ENCODE measurements around the gene POFUT2. TPM values are rescaled to one million over a fixed set of nuclear protein-coding genes. Genes with fewer than 3 reads are reported as not detected.
A peak's percentile ranks its signal among the peaks of the same experiment; 100 is the strongest.

Gene POFUT2
- total and polyA plus RNA-seq, 12 donors, result 13.1 to 68.9 (median 32.9) TPM

DNA sequence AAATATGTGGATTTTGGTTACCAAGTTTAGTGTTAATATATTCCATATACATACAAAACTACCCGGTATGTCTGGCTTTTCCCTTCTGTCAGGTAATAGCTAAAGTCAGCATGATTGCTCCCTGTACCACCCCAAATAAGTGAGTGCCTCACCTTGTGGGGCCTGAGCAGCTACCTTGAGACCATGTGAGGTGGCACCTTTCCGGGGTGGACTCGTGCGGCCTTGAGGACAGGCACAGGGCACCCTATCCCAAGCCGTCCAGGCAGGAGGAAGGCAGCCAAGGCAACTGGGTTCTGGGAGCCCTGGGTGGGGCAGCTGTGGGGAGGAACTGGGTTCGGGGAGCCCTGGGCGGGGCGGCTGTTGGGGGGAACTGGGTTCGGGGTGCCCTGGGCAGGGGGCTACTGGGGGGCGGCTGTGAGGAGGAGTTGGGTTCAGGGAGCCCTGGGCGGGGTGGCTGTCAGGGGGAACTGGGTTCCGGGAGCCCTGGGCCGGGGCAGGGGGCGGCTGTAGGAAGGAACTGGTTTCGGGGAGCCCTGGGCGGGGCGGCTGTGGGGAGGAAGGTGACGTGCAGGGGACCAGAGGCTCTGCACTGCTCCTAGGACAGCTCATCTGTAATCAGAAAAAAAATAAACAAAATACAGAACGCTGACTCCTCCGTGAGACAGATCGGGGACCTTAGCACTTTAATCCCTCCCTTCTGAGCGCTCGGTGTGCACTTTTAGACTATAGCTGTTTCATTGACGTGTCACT is 63.3 kb downstream of the POFUT2 start:
- no peak overlapping the region for H3K27ac ChIP-seq
- 85 to 88% (median 87%) methylated on average over 16 to 24 of the region's 24 CpGs for WGBS, 4 donors

DNA sequence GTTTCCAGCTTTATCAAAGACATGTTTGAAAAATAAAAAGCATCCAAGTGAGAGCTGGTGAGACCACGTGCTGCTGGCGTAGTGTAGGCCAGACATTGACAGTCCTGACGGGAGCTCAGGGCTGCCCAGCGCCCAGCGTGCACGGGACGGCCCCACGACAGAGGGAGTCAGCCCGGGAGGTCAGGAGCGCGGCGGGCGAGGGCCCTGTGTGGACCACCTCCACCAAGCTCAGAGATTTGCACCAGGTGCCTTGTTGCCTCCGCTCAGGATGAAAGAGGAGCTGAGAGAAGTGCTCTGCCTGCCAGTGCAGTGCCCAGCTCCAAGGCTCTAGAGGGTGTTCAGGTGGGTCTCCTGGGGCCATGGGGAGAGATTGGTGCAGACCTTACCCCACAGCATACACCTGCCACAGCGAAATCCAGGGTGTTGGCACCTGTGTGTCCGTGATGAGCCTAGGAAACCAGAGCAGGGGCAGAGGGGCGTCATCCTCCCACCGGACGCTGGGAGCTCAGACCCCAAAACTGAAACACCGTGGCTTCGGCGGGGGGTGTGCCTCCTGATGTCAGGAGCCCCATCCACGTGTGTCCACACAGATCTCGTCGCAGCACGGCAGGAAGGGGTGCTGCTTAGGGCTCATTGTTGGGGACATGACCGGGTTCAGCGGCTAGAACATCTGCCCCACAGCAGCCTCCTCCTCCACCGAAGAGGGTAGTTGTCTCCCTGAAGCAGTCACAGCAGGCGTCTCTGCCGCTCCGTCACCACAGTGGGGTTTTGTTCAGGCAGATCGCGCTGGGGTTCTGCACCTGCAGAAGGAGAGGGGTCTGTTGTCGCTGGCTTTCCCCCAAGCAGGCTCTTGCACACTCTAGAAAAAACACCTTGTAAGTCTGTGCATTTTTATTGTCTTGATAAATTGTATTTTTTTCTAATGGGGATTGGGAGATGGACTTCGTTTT is 64.2 kb downstream of the POFUT2 start:
- 91 to 95% (median 94%) methylated on average over 28 to 36 of the region's 36 CpGs for WGBS, 4 donors
- no peaks in the 10 kb centered on the region for H3K9me3 ChIP-seq (replicated peaks in 1 of 3)
- intact Hi-C loops (cut with DNase I), result no loop called here
- DNase-seq, result no peak
- H3K4me1 ChIP-seq (replicated peaks in 1 of 2), result no peaks in the 10 kb centered on the region
- H3K4me3 ChIP-seq, result no peak overlapping the region
- H3K27ac ChIP-seq, result no peak overlapping the region
- peaks cover 0 to 19% of the 10 kb centered on the region in 2 donors for H3K36me3 ChIP-seq (replicated peaks in 1 of 2)
- no peaks in the 10 kb centered on the region for H3K27me3 ChIP-seq
- no peak for TF ChIP-seq POLR2A (IDR thresholded peaks at IDR 0.05)
- TF ChIP-seq, protein P1, sequence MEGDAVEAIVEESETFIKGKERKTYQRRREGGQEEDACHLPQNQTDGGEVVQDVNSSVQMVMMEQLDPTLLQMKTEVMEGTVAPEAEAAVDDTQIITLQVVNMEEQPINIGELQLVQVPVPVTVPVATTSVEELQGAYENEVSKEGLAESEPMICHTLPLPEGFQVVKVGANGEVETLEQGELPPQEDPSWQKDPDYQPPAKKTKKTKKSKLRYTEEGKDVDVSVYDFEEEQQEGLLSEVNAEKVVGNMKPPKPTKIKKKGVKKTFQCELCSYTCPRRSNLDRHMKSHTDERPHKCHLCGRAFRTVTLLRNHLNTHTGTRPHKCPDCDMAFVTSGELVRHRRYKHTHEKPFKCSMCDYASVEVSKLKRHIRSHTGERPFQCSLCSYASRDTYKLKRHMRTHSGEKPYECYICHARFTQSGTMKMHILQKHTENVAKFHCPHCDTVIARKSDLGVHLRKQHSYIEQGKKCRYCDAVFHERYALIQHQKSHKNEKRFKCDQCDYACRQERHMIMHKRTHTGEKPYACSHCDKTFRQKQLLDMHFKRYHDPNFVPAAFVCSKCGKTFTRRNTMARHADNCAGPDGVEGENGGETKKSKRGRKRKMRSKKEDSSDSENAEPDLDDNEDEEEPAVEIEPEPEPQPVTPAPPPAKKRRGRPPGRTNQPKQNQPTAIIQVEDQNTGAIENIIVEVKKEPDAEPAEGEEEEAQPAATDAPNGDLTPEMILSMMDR (IDR thresholded peaks at IDR 0.05), result no peak

More for the DNA sequence above, 63.3 kb downstream of the POFUT2 start:
- peak in 1 of 7 donors; percentile 29 for DNase-seq
- H3K4me1 ChIP-seq (replicated peaks in 1 of 2), result no peaks in the 10 kb centered on the region
- intact Hi-C loops (cut with DNase I), result no loop called here
- peaks cover 0 to 19% of the 10 kb centered on the region in 2 donors for H3K36me3 ChIP-seq (replicated peaks in 1 of 2)
- no peaks in the 10 kb centered on the region for H3K9me3 ChIP-seq (replicated peaks in 1 of 3)
- no peaks in the 10 kb centered on the region for H3K27me3 ChIP-seq
- TF ChIP-seq, protein P1 (IDR thresholded peaks at IDR 0.05), result no peak
- no peak for TF ChIP-seq POLR2A (IDR thresholded peaks at IDR 0.05)
- H3K4me3 ChIP-seq, result no peak overlapping the region

- no peak overlapping the region for H3K27ac ChIP-seq
- 88 to 97% (median 95%) methylated on average over 6 to 15 of the region's 15 CpGs for WGBS, 4 donors
- intact Hi-C loops (cut with DNase I), result no loop called here
- TF ChIP-seq POLR2A (IDR thresholded peaks at IDR 0.05), result no peak
- TF ChIP-seq, protein P1 (IDR thresholded peaks at IDR 0.05), result no peak
- H3K36me3 ChIP-seq (replicated peaks in 1 of 2), result peaks cover 0 to 19% of the 10 kb centered on the region in 2 donors
- H3K9me3 ChIP-seq (replicated peaks in 1 of 3), result peaks cover 0 to 7% (median 0%) of the 10 kb centered on the region in 3 donors
- H3K4me1 ChIP-seq (replicated peaks in 1 of 2), result no peaks in the 10 kb centered on the region
- H3K27me3 ChIP-seq, result no peaks in the 10 kb centered on the region
- no peak overlapping the region for H3K4me3 ChIP-seq
- DNase-seq, result no peak
These were observed 65.7 kb downstream of the POFUT2 start for GRCh38 chr21:45222001-45222400.

Data from adrenal gland (tissue), 12 donors.